HepG2 (cell line): Measurements from ENCODE around the gene PHACTR1. TPM values are rescaled to one million over a fixed set of nuclear protein-coding genes. Genes with fewer than 3 reads are reported as not detected.

ENCODE experiments used
- ATAC-seq: fragments of 200-7000 bp; cut with Tn5 transposase; 3 replicates; pipeline ENCODE4 v1.9.1; 2020; ENCODE audit warnings: mild to moderate bottlenecking, moderate library complexity
- BruUV-seq: library from RNA; stranded (reverse); fragments of 400-500 nt; replicated peaks from 2 replicates; lab custom pipeline; 2021; lab: Mats Ljungman, UMichigan
- CTCF ChIA-PET: fragments of 300-600 bp; formaldehyde crosslinking; extraction: SDS; loops from one replicate; lab custom pipeline; 2021; ENCODE audit warnings: low total read pairs, inconsistent platforms, low intra/inter-chr PET ratio; lab: Yijun Ruan, JAX
- POLR2A ChIA-PET: fragments of 350-600 bp; sonication (Branson Sonifier 250); formaldehyde crosslinking; loops from one replicate; lab custom pipeline; 2020; ENCODE audit warnings: antibody characterized with exemption, inconsistent platforms; lab: Yijun Ruan, JAX
- DNase-seq: peaks from one replicate; pipeline ENCODE4 v3.0.0-alpha.2; 2015; ENCODE audit warnings: low spot score
- FAIRE-seq: peaks from 3 replicates; lab custom pipeline; 2011; peaks lifted over from hg19 to GRCh38; lab: Jason Lieb, UNC
- H2AFZ ChIP-seq: one replicate; pipeline ENCODE4 v1.6.1; 2011; ENCODE audit warnings: low read length, inconsistent platforms
- H3K27ac ChIP-seq: fragments of 300-600 bp; 3 replicates; pipeline ENCODE4 v1.8.0; 2011; ENCODE audit warnings: mixed run types, mild to moderate bottlenecking, mixed read lengths, low read length, inconsistent platforms; ENCODE audit not compliant: insufficient read depth; ENCODE audit errors: extremely low read length
- H3K27me3 ChIP-seq, 2 experiments: fragments of 200-600 bp in 1 of 2; 2 replicates in 1 of 2; 3 replicates in 1 of 2; pipeline versions ENCODE4 v1.6.0 to v1.8.0; 2011; ENCODE audit warnings: low read length in 2 of 2, mild to moderate bottlenecking in 2 of 2, moderate library complexity in 2 of 2, inconsistent platforms in 1 of 2; ENCODE audit not compliant: insufficient read depth in 2 of 2, control insufficient read depth in 1 of 2
- H3K36me3 ChIP-seq, 2 experiments: fragments of 200-600 bp in 1 of 2; replicated peaks in 1 of 2; 2 replicates in 1 of 2; 3 replicates in 1 of 2; pipeline versions ENCODE4 v1.5.1 to v1.8.0; 2011; ENCODE audit warnings: low read length in 2 of 2, inconsistent platforms in 1 of 2; ENCODE audit not compliant: insufficient read depth in 2 of 2, control insufficient read depth in 1 of 2
- H3K4me1 ChIP-seq: 2 replicates; pipeline ENCODE4 v1.5.1; 2012; ENCODE audit warnings: low read length, inconsistent platforms; ENCODE audit not compliant: insufficient read depth
- H3K4me2 ChIP-seq: 2 replicates; pipeline ENCODE4 v1.6.0; 2011; ENCODE audit warnings: low read depth, low read length, inconsistent platforms
- H3K4me3 ChIP-seq, 3 experiments: fragments of 200-600 bp in 1 of 3; sonication (generic), shearing (Covaris generic) in 1 of 3; replicated peaks in 1 of 3; 2 replicates each; pipeline ENCODE4 v1.5.1; 2011 to 2016; ENCODE audit warnings: low read length in 3 of 3, inconsistent platforms in 2 of 3, low read depth in 2 of 3, mild to moderate bottlenecking in 2 of 3, control low read depth in 1 of 3, mixed read lengths in 1 of 3; ENCODE audit not compliant: insufficient read depth in 1 of 3
- H3K79me2 ChIP-seq: one replicate; pipeline ENCODE4 v1.6.1; 2011; ENCODE audit warnings: low read length, inconsistent platforms; ENCODE audit not compliant: insufficient read depth
- H3K9ac ChIP-seq: 2 replicates; pipeline ENCODE4 v1.6.0; 2011; ENCODE audit warnings: mild to moderate bottlenecking, low read depth, low read length, inconsistent platforms; ENCODE audit not compliant: insufficient read depth
- H3K9me3 ChIP-seq: 2 replicates; pipeline ENCODE4 v1.5.1; 2012; ENCODE audit warnings: mild to moderate bottlenecking, low read length
- H4K20me1 ChIP-seq: 2 replicates; pipeline ENCODE4 v1.6.0; 2011; ENCODE audit warnings: inconsistent platforms, mild to moderate bottlenecking, low read length, moderate library complexity; ENCODE audit not compliant: insufficient read depth
- BCL3 ChIP-seq: sonication (generic); formaldehyde crosslinking; IDR thresholded peaks from 2 replicates; pipeline ENCODE4 v1.5.1; 2020; ENCODE audit warnings: mild to moderate bottlenecking, missing genetic modification reagents, moderate library complexity
- ELF4 ChIP-seq: sonication (generic); formaldehyde crosslinking; IDR thresholded peaks from 2 replicates; pipeline ENCODE4 v1.5.0; 2020; ENCODE audit warnings: missing genetic modification reagents, mild to moderate bottlenecking, moderate library complexity, borderline replicate concordance
- EZH2 ChIP-seq: conservative IDR thresholded peaks from 2 replicates; pipeline ENCODE4 v1.6.1; 2012; ENCODE audit warnings: mild to moderate bottlenecking, low read depth, low read length, moderate library complexity
- GFI1 ChIP-seq: sonication (generic); formaldehyde crosslinking; IDR thresholded peaks from 2 replicates; pipeline ENCODE4 v1.5.0; 2020; ENCODE audit warnings: missing genetic modification reagents, mild to moderate bottlenecking, borderline replicate concordance
- HNF4A ChIP-seq: sonication (generic); formaldehyde crosslinking; IDR thresholded peaks from 2 replicates; pipeline ENCODE4 v1.4.0; 2020; ENCODE audit warnings: missing genetic modification reagents
- IKZF4 ChIP-seq: sonication (generic); formaldehyde crosslinking; IDR thresholded peaks from 2 replicates; pipeline ENCODE4 v1.5.1; 2020; ENCODE audit warnings: borderline replicate concordance, mild to moderate bottlenecking, low read depth, missing genetic modification reagents; ENCODE audit errors: not compliant biosample characterization
- KLF11 ChIP-seq: IDR thresholded peaks from 2 replicates; pipeline ENCODE4 v1.6.1; 2016; ENCODE audit warnings: missing compliant biosample characterization
- MTA3 ChIP-seq: sonication (generic); formaldehyde crosslinking; IDR thresholded peaks from 2 replicates; pipeline ENCODE4 v1.4.0; 2020; ENCODE audit warnings: missing genetic modification reagents
- MXI1 ChIP-seq: IDR thresholded peaks from 3 replicates; pipeline ENCODE4 v1.6.1; 2012; ENCODE audit warnings: low read depth, low read length, inconsistent platforms, borderline replicate concordance
- PLSCR1 ChIP-seq: sonication (generic); formaldehyde crosslinking; IDR thresholded peaks from 2 replicates; pipeline ENCODE4 v1.5.0; 2020; ENCODE audit warnings: missing genetic modification reagents, mild to moderate bottlenecking, borderline replicate concordance
- POLR2A ChIP-seq, 2 experiments: IDR thresholded peaks; 2 replicates each; pipeline ENCODE4 v1.6.1; 2011; ENCODE audit warnings: low read depth in 2 of 2, low read length in 2 of 2, mild to moderate bottlenecking in 1 of 2, moderate library complexity in 1 of 2; ENCODE audit not compliant: insufficient read depth in 1 of 2
- RXRA ChIP-seq: sonication (generic); formaldehyde crosslinking; IDR thresholded peaks from 2 replicates; pipeline ENCODE4 v1.5.1; 2020; ENCODE audit warnings: missing genetic modification reagents
- TEAD3 ChIP-seq: optimal IDR thresholded peaks from 2 replicates; pipeline ENCODE3; 2016; ENCODE audit warnings: borderline replicate concordance
- U2AF1 ChIP-seq: fragments of 200-400 bp; formaldehyde crosslinking; optimal IDR thresholded peaks from 2 replicates; pipeline ENCODE3; 2017; ENCODE audit warnings: mild to moderate bottlenecking, low read depth, low read length
- U2AF2 ChIP-seq: fragments of 200-400 bp; formaldehyde crosslinking; IDR thresholded peaks from 2 replicates; pipeline ENCODE4 v1.6.1; 2017; ENCODE audit warnings: low read depth, mild to moderate bottlenecking, low read length
- ZFP37 ChIP-seq: sonication (generic); formaldehyde crosslinking; IDR thresholded peaks from 2 replicates; pipeline ENCODE4 v1.4.0; 2020; ENCODE audit warnings: missing genetic modification reagents, borderline replicate concordance
- ZNF430 ChIP-seq: sonication (generic); formaldehyde crosslinking; IDR thresholded peaks from 2 replicates; pipeline ENCODE4 v1.9.0; 2021; ENCODE audit warnings: mild to moderate bottlenecking, missing genetic modification reagents
- ZNF501 ChIP-seq: sonication (generic); formaldehyde crosslinking; IDR thresholded peaks from 2 replicates; pipeline ENCODE4 v1.5.1; 2020; ENCODE audit warnings: mild to moderate bottlenecking, moderate library complexity, missing genetic modification reagents
- ZNF563 ChIP-seq: sonication (generic); formaldehyde crosslinking; IDR thresholded peaks from 2 replicates; pipeline ENCODE4 v1.8.0; 2022; ENCODE audit warnings: mild to moderate bottlenecking, moderate library complexity, missing genetic modification reagents
- ZNF569 ChIP-seq: sonication (generic); formaldehyde crosslinking; IDR thresholded peaks from 2 replicates; pipeline ENCODE4 v1.5.0; 2020; ENCODE audit warnings: mild to moderate bottlenecking, missing genetic modification reagents, moderate library complexity, borderline replicate concordance
- WGBS: methylation state at CpG from one replicate; pipeline ENCODE4 v1.1.6; 2017; ENCODE audit warnings: low lambda C conversion rate; 5-methylcytosine and 5-hydroxymethylcytosine counted together
- in situ Hi-C: cut with HindIII; loops from 2 replicates; pipeline ENCODE4 v1.10.0; 2017; ENCODE audit warnings: low pct_unique_long_range_greater_than_20kb; ENCODE audit not compliant: extremely low pct_ligation_motif_present
- intact Hi-C: fragments of 100-400 bp; cut with micrococcal nuclease; formaldehyde crosslinking; loops from one replicate; pipeline ENCODE4 v1.10.0; 2022; ENCODE audit not compliant: unreplicated experiment
- polyA plus RNA-seq, 8 experiments: library from polyadenylated mRNA; depleted of rRNA in 3 of 8; stranded (reverse) in 7 of 8; unstranded in 1 of 8; fragments of >200 nt; fragmentation: Illumina TruSeq in 4 of 8; extraction: Trizol in 4 of 8; gene quantifications; 2 replicates each; pipeline versions ENCODE4 v1.2.1 to v1.2.3, GENCODE V29; 2011 to 2016; ENCODE audit warnings: low read depth in 4 of 8, missing spikeins in 1 of 8, mixed read lengths in 1 of 8; ENCODE audit not compliant: insufficient read depth in 1 of 8
- total RNA-seq, 5 experiments: library from RNA; depleted of rRNA; stranded (reverse); fragments of >200 nt; fragmentation: Illumina TruSeq; extraction: Trizol; gene quantifications; 2 replicates each; pipeline ENCODE4 v1.2.3, GENCODE V29; 2016; ENCODE audit warnings: low read depth in 1 of 5

Gene PHACTR1
- total and polyA plus RNA-seq, 2 of the 13 experiments (the other 11 are each of a cell fraction or from before 2014, with no cell fraction given) = 0.09 TPM; not detected in 1

GRCh38 chr6:12806136-12806535 lies 89.6 kb downstream of the PHACTR1 start (continued):
- TF ChIP-seq RXRA (no peak), U2AF1 (no peak)

- intact Hi-C loops (no loop called here), in situ Hi-C loops (no loop called here)
- H3K27me3 ChIP-seq = no peaks in the 10 kb centered on the region
- H3K4me3 ChIP-seq = no peak overlapping the region
- no peak for ATAC-seq
- no peaks in the 10 kb centered on the region for H3K9me3 ChIP-seq
- no peaks in the 10 kb centered on the region for H3K79me2 ChIP-seq
- H3K4me2 ChIP-seq = no peak overlapping the region
- ChIA-PET POLR2A (no interaction called here), CTCF (no interaction called here)
- H3K9ac ChIP-seq = no peak overlapping the region
- FAIRE-seq = no peak
- H2AFZ ChIP-seq = no peak overlapping the region
- H3K36me3 ChIP-seq = no peaks in the 10 kb centered on the region
- no peak overlapping the region for H3K27ac ChIP-seq
- no peaks in the 10 kb centered on the region for H4K20me1 ChIP-seq
- no peaks in the 10 kb centered on the region for H3K4me1 ChIP-seq
- BruUV-seq = no TSS peak
- no peak for TF ChIP-seq ZNF430
- TF ChIP-seq KLF11 (CRISPR knock-in tag) = no peak
- no peak for TF ChIP-seq ZNF501
- TF ChIP-seq EZH2 = no peak
- no peak for TF ChIP-seq ELF4 (CRISPR knock-in tag)
- no peak for TF ChIP-seq ZNF569 (CRISPR knock-in tag)
- TF ChIP-seq U2AF2 = no peak
- TF ChIP-seq MTA3 (CRISPR knock-in tag) = no peak
- no peak for TF ChIP-seq PLSCR1 (CRISPR knock-in tag)
- no peak for TF ChIP-seq BCL3 (CRISPR knock-in tag)
- TF ChIP-seq HNF4A = no peak
- no peak for TF ChIP-seq GFI1 (CRISPR knock-in tag)
- no peak for TF ChIP-seq IKZF4 (CRISPR knock-in tag)
- no peak for TF ChIP-seq ZNF563 (CRISPR knock-in tag)
- no peak for TF ChIP-seq POLR2A (IDR thresholded peaks at IDR 0.05; ENCODE audit: insufficient read depth in 1 of 2, low read depth in 2 of 2, low read length in 2 of 2)
- TF ChIP-seq TEAD3 = no peak
- no peak for TF ChIP-seq MXI1
- no peak for TF ChIP-seq ZFP37
- DNase-seq = no peak
- WGBS = 100% methylated on average over 1 of the region's 1 CpG
These were observed 90.2 kb downstream of the PHACTR1 start for GRCh38 chr6:12806796-12807195.
